Neural progenitor cell (in vitro differentiated cells): Measurements from ENCODE around the gene NFIA. TPM values are rescaled to one million over a fixed set of nuclear protein-coding genes. Genes with fewer than 3 reads are reported as not detected.

Source experiments
- DNase-seq: peaks from one replicate; pipeline ENCODE4 v3.0.0-alpha.2; 2016; ENCODE audit warnings: low spot score
- H2AFZ ChIP-seq: fragments of 200-600 bp; sonication (generic); replicated peaks from 2 replicates; pipeline ENCODE4 v1.6.1; 2016; ENCODE audit warnings: antibody characterized with exemption
- H3F3A ChIP-seq: fragments of 200-600 bp; sonication (generic); 2 replicates; pipeline ENCODE4 v1.6.1; 2016; ENCODE audit warnings: antibody characterized with exemption, low read depth
- H3K27ac ChIP-seq: fragments of 200-600 bp; sonication (generic); 2 replicates; pipeline ENCODE4 v1.5.1; 2016; ENCODE audit warnings: mild to moderate bottlenecking
- H3K27me3 ChIP-seq: fragments of 200-600 bp; sonication (generic); 2 replicates; pipeline ENCODE4 v1.6.1; 2016; ENCODE audit warnings: mild to moderate bottlenecking, moderate library complexity
- H3K36me3 ChIP-seq: fragments of 200-600 bp; sonication (generic); 2 replicates; pipeline ENCODE4 v1.5.1; 2016
- H3K4me1 ChIP-seq: fragments of 200-600 bp; sonication (generic); 2 replicates; pipeline ENCODE4 v1.6.1; 2016; ENCODE audit warnings: mixed run types
- H3K4me2 ChIP-seq: fragments of 200-600 bp; sonication (generic); 2 replicates; pipeline ENCODE4 v1.6.1; 2016
- H3K4me3 ChIP-seq: fragments of 200-600 bp; sonication (generic); 2 replicates; pipeline ENCODE4 v1.5.1; 2016
- H3K79me2 ChIP-seq: fragments of 200-600 bp; sonication (generic); 2 replicates; pipeline ENCODE4 v1.6.1; 2016; ENCODE audit warnings: low read depth
- H3K9ac ChIP-seq: fragments of 200-600 bp; sonication (generic); 2 replicates; pipeline ENCODE4 v1.6.1; 2016
- H3K9me3 ChIP-seq: fragments of 200-600 bp; sonication (generic); 2 replicates; pipeline ENCODE4 v1.5.1; 2016; ENCODE audit warnings: low read depth
- H4K20me1 ChIP-seq: fragments of 200-600 bp; sonication (generic); 2 replicates; pipeline ENCODE4 v1.6.1; 2016; ENCODE audit warnings: low read depth
- H3K27ac Mint-ChIP-seq: 3 replicates; pipeline ENCODE4 v1.8.0; 2021; ENCODE audit warnings: mixed read lengths
- H3K27me3 Mint-ChIP-seq: 2 replicates; pipeline ENCODE4 v1.8.0; 2022; ENCODE audit warnings: low read depth, mild to moderate bottlenecking, inconsistent platforms, moderate library complexity, mixed read lengths; ENCODE audit not compliant: insufficient read depth
- H3K36me3 Mint-ChIP-seq: 3 replicates; pipeline ENCODE4 v1.8.0; 2021; ENCODE audit warnings: mixed read lengths
- H3K4me1 Mint-ChIP-seq: 3 replicates; pipeline ENCODE4 v1.8.0; 2021; ENCODE audit warnings: mixed read lengths
- H3K4me3 Mint-ChIP-seq: 3 replicates; pipeline ENCODE4 v1.8.0; 2021; ENCODE audit warnings: mild to moderate bottlenecking, moderate library complexity, mixed read lengths
- H3K9me3 Mint-ChIP-seq: 3 replicates; pipeline ENCODE4 v1.8.0; 2020; ENCODE audit warnings: mixed read lengths
- EZH2 ChIP-seq: fragments of 200-600 bp; sonication (generic); IDR thresholded peaks from 2 replicates; pipeline ENCODE4 v1.6.1; 2017; ENCODE audit warnings: antibody characterized with exemption, mild to moderate bottlenecking, moderate library complexity
- EZH2phosphoT487 ChIP-seq: fragments of 200-600 bp; sonication (generic); IDR thresholded peaks from 2 replicates; pipeline ENCODE4 v1.6.1; 2017; ENCODE audit warnings: antibody characterized with exemption
- total RNA-seq: library from RNA; depleted of rRNA; stranded (reverse); fragments of >200 nt; gene quantifications from 2 replicates; pipeline ENCODE4 v1.2.3, GENCODE V29; 2015; ENCODE audit warnings: low replicate concordance
- TF ChIP-seq, protein P1 (sequence below): fragments of 200-600 bp; sonication (generic); IDR thresholded peaks from 2 replicates; pipeline ENCODE4 v1.5.1; 2017; ENCODE audit warnings: antibody characterized with exemption, mild to moderate bottlenecking

NFIA gene
- total RNA-seq, 1 donor from 2014 or later, result 5.3 TPM

DNA sequence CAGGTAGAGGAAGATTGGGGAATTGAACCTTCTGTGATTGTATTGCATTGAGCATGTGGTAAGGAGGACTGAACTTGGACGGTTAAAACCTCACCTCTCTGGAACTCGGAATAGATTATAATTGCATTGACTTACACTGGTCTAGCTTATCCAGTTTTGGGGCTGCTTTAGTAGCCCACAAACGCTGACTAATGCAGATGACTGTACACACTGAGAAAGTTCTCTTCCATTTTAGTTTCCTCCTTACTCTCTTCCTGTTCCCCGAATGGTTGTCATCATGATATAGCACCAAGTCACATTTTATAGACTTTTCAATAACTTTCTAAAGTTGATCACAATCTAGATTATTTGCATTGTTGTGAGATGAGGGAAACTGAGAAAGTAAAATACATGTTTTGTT lies 78.2 kb downstream of the NFIA start:
- peaks cover 19% of the 10 kb centered on the region for H3F3A ChIP-seq
- no peaks in the 10 kb centered on the region for H3K9me3 ChIP-seq
- TF ChIP-seq, protein P1, sequence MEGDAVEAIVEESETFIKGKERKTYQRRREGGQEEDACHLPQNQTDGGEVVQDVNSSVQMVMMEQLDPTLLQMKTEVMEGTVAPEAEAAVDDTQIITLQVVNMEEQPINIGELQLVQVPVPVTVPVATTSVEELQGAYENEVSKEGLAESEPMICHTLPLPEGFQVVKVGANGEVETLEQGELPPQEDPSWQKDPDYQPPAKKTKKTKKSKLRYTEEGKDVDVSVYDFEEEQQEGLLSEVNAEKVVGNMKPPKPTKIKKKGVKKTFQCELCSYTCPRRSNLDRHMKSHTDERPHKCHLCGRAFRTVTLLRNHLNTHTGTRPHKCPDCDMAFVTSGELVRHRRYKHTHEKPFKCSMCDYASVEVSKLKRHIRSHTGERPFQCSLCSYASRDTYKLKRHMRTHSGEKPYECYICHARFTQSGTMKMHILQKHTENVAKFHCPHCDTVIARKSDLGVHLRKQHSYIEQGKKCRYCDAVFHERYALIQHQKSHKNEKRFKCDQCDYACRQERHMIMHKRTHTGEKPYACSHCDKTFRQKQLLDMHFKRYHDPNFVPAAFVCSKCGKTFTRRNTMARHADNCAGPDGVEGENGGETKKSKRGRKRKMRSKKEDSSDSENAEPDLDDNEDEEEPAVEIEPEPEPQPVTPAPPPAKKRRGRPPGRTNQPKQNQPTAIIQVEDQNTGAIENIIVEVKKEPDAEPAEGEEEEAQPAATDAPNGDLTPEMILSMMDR, result no peak
- TF ChIP-seq EZH2 (no peak), EZH2phosphoT487 (no peak)
- H3K27ac ChIP-seq, result no peak overlapping the region
- no peaks in the 10 kb centered on the region for H3K27me3 ChIP-seq
- no peaks in the 10 kb centered on the region for H3K36me3 ChIP-seq
- no peak overlapping the region for H2AFZ ChIP-seq
- Mint-ChIP-seq H3K4me3 (no peak overlapping the region), H3K4me1 (peaks cover 47% of the 10 kb centered on the region), H3K9me3 (no peaks in the 10 kb centered on the region), H3K27me3 (peaks cover 4% of the 10 kb centered on the region), H3K36me3 (peaks cover 2% of the 10 kb centered on the region), H3K27ac (no peak overlapping the region)
- no peak for DNase-seq
- H3K79me2 ChIP-seq, result no peaks in the 10 kb centered on the region
- no peak overlapping the region for H3K4me3 ChIP-seq
- peaks cover 25% of the 10 kb centered on the region for H3K4me1 ChIP-seq
- H3K9ac ChIP-seq, result no peak overlapping the region
- no peak overlapping the region for H3K4me2 ChIP-seq
- H4K20me1 ChIP-seq, result no peaks in the 10 kb centered on the region

DNA sequence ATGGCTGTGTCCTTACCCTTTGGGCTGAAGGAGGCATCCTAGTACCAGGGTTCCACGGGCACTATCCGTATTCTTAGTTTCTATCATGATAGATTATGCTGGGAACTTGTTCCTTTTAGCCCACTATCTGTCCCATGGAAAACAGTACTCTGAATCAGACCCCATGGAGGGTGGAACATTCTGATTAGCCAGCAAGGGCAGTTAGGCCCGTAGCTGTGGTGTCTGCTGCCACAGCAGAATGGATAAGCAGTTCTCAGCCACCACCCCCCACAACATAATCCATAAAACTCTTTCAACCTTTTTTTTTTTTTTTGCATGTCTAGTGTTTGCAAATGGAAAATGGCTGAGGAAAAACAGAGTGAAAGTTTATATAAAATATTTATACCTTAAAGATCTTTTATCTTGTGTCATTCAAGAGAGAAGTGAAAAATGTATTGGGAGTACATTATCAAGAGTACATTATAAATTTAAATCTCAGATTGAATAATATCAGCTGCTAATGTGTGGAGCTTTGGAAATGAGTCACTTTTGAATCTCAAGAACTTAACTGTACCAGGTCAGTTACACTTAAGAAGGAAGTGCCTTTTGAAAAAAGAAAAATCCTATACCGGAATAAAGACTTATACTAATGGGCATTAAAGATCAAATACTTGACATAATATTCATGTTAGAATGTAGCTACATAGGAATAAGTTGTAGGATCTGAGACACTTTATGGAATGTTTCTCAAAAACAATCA lies 80.3 kb downstream of the NFIA start:
- H3K36me3 ChIP-seq, result no peaks in the 10 kb centered on the region
- H3K79me2 ChIP-seq, result no peaks in the 10 kb centered on the region
- peaks cover 1% of the 10 kb centered on the region for H3F3A ChIP-seq
- H4K20me1 ChIP-seq, result no peaks in the 10 kb centered on the region
- DNase-seq, result no peak
- Mint-ChIP-seq H3K9me3 (no peaks in the 10 kb centered on the region), H3K4me1 (peaks cover 31% of the 10 kb centered on the region), H3K27ac (no peak overlapping the region), H3K27me3 (peaks cover 4% of the 10 kb centered on the region), H3K36me3 (peaks cover 2% of the 10 kb centered on the region), H3K4me3 (no peak overlapping the region)
- H3K4me3 ChIP-seq, result no peak overlapping the region
- TF ChIP-seq, protein P1, result no peak
- TF ChIP-seq EZH2phosphoT487 (no peak), EZH2 (no peak)
- H3K27ac ChIP-seq, result no peak overlapping the region
- H3K27me3 ChIP-seq, result no peaks in the 10 kb centered on the region
- no peak overlapping the region for H3K4me2 ChIP-seq
- H3K9me3 ChIP-seq, result no peaks in the 10 kb centered on the region
- H3K4me1 ChIP-seq, result peaks cover 7% of the 10 kb centered on the region
- H3K9ac ChIP-seq, result no peak overlapping the region
- H2AFZ ChIP-seq, result no peak overlapping the region

DNA sequence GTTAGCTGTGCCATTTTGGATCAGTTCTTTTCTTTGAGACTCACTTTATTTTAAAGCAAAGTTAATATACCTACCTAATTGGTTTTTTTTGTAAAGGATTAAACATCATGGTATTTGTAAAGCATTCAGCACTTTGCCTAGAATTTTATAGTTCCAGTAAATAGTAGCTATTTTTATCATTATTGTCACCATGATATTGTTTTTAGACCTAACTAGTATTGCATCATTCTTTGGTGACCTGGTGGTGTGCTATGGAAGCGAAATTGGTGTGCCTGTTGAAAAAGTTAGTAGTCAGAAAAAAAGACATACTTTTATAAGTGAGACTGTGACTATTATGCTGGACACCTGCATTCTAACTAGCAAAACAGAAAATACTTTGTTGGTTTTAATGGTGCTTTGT lies 81.0 kb downstream of the NFIA start:
- H3K27me3 Mint-ChIP-seq, result peaks cover 4% of the 10 kb centered on the region
- H3K4me3 ChIP-seq, result no peak overlapping the region
- no peaks in the 10 kb centered on the region for H3K9me3 ChIP-seq
- no peaks in the 10 kb centered on the region for H3K27me3 ChIP-seq
- H3K36me3 Mint-ChIP-seq, result peaks cover 2% of the 10 kb centered on the region
- H3K4me1 ChIP-seq, result peaks cover under 1% of the 10 kb centered on the region
- no peaks in the 10 kb centered on the region for H3F3A ChIP-seq
- no peak overlapping the region for H2AFZ ChIP-seq
- TF ChIP-seq, protein P1, result no peak
- TF ChIP-seq EZH2phosphoT487 (no peak), EZH2 (no peak)
- H3K4me2 ChIP-seq, result no peak overlapping the region
- H3K79me2 ChIP-seq, result no peaks in the 10 kb centered on the region
- no peak overlapping the region for H3K27ac Mint-ChIP-seq
- no peak overlapping the region for H3K9ac ChIP-seq
- H3K36me3 ChIP-seq, result no peaks in the 10 kb centered on the region
- no peaks in the 10 kb centered on the region for H3K9me3 Mint-ChIP-seq
- DNase-seq, result no peak
- no peaks in the 10 kb centered on the region for H4K20me1 ChIP-seq
- H3K4me3 Mint-ChIP-seq, result no peak overlapping the region
- H3K4me1 Mint-ChIP-seq, result peaks cover 26% of the 10 kb centered on the region
- no peak overlapping the region for H3K27ac ChIP-seq
